HG02763 (cell line): ENCODE measurements around the gene PEAK3.
"Not testable (repeated sequence)": the region's sequence is repeated elsewhere in the genome, so short reads cannot be mapped to it uniquely, and the experiment has no call there.

ENCODE experiments used
- ATAC-seq: cut with Tn5 transposase; IDR thresholded peaks from one replicate; pipeline ENCODE4 v1.9.1; 2021; ENCODE audit warnings: mild to moderate bottlenecking, moderate library complexity; ENCODE audit not compliant: unreplicated experiment

PEAK3 gene

DNA sequence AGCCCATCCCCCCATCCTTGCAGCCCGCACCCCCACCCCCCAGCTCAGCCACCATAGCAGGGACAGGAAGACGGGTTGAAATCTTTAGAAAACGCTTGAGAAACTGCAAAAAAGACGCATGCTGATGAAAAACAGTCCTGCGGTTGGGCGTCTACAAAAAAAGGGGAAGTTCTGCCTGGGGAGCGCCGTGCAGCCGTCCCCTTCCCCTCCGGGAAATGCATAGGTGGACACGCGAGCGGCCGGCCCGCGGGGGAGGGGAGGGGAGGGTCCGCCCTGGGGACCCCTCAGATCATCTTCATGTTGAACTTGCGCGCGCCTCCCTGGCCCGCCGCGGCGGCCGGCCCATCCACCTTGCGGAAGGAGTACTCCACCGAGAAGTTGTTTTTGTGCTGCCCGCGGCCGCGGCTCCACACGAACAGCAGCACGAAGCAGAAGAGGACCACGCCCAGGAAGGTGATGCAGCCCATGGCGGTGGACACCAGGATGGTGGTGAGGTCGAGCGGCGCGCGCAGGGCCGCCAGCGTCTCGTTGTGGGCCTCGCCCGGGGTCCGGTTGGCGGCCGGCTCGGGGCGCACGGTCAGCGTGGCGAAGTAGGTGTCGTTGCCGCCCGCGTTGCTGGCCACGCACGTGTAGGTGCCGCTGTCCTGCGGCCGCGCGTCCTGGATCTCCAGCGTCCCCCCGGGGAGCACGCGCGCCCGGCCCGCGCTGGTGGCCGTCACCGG, 7.9 kb upstream of the PEAK3 start:
- no peak for ATAC-seq

DNA sequence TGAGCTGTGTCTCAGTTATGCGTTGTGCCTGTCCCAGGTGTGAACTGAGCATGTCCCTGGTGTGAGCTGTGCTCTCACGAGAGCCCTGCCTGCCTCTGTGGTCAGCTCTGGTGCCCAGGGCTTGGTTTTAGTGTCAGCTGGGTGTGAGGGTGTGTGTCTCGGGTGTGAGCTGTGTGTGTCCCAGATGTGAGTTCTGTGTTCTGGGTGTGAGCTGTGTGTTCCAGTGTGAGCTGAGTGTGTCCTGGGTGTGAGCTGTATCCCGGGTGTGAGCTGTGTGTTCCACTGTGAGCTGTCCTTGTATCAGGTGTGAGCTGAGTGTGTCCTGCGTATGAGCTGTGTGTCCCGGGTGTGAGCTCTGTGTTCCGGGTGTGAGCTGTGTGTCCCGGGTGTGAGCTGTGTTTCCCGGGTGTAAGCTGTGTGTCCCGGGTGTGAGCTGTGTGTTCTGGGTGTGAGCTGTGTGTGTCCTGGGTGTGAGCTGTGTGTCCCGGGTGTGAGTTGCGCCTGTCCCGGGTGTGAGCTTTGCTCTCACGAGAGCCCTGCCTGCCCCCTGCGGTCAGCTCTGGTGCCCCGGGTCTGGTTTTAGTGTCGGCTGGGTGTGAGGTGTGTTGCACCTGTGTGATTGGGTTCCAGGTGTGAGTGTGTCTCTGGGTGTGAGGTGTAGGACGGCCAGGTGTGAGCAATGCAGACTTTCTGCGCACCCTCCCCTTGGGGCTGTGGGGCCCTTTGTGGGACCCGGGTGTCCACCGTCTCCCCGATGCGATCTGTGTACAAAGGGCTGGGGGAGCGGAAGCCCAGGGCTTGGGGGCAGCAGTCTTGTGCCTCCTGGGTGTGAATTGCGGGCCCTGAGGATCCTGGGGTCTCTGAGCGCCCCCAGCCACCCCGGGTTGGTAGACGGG, 7.1 kb upstream of the PEAK3 start:
- no peak for ATAC-seq

DNA sequence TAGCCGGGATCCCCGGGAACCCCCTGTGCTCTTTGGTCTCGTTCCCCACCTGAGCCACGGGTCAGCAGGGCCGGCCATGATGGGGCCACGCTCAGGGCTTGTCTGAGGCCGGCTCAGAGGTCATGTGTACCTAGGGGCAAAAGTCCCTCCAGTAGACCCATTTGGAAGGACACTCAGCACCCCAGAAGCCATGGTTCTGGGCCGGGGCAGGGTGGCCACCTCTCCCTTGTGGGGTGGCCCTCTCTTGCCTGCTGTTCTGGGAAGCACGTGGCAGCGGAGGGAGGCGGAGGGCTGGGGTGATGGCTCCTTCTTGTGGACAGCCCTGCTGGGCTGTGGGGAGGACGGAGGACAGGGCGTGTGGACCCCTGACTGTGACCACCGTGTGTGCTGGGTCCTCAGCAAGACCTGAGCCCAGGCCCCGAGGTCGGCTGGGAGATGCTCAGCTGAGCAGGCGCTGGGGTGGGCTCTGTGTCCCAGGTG, 6.4 kb upstream of the PEAK3 start:
- ATAC-seq, result no peak

DNA sequence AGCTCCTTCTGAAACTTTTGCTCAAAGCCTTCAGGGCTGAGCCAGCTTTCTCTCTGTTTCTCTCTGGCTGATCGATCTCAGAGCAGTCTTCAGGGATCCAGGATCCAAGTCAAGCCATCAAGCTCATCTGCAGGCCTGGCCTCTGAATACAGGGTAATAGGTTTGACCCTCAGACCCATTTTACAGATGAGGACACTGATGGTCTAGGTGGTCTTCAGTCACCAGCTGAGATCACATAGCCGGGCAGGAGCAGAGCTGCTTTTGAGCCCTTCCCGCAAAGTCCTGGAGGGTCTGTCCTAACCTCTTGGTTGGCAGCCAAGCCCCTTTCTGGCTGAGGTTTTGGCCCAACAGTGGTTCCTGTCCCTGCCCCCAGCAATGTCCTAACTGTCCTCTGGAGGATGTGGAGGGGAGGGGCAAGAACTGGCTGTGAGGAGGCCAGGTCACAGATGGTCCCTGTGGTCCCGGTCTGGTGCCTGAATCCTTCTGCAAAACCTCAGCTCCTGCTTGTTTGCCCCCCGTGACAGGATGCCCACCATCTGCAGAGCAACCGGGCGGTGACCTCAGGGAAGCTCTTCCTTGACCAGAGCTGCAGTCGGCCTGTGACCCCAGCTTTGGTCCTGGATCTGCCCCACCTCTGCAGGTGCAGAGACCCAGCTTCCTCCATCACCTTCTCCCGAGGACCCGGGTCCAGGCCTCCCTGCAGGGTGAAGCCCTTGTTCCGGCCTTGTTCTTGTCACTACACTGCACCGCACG, 5.8 kb upstream of the PEAK3 start:
- ATAC-seq, result no peak

DNA sequence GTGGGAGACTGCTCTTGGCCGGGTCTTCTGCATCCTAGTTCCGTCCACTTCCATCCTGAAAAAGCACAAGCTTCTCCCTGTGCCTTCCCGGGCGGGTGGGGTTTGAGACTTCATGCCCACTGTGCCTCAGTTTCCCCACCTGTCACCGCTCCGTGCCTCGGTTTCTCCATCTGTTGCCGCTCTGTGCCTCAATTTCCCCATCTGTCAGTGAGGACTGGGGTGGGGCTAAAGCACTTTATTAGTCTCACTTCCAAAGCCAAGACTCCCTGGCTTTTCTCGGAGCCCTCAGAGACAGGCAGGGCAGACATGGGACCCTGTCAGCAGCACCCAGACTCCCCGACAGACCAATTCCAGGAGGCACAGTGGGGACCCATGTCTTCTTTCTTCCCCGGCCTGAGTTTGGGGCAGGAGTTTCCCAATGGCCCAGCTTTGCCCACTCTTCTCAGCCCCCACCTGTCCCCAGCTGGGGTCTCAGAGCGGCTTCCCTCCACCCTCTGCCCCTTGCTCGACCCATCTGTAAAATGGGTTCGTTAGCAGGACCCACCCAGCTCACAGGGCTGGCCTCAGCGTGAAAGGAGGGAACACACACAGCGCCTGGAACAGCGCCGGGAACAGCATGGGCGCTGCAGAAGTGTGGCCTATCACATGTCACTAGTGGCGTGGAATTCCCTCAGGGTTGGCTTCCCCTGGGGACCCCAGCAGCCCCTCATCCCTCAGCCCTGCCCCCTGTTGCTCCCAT, 4.6 kb upstream of the PEAK3 start:
- ATAC-seq, result no peak

DNA sequence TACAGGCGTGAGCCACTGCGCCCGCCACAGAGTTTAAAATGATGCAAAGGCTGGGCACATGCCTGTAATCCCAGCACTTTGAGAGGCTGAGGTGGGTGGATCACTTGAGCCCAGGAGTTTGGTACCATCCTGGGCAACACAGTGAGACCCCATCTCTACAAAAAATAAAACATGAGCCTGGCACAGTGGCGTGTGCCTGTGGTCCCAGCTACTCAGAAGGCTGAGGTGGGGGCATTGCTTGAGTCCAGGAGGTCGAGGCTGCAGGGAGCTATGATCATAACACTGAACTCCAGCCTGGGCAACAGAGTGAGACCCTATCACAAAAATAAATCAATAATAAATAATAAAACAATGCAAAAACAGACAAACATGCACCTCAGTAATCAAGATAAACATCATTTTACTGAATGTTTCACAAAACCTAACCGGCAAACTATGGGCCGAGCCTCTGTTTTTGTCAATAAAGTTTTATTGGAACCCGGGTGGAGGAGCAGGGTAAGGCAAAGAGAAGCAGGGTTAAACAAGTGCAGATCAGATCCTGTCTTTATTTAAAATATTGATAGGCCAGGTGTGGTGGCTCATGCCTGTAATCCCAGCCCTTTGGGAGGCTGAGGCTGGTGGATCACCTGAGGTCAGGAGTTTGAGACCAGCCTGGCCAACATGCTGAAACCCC, 2.0 kb upstream of the PEAK3 start:
- no peak for ATAC-seq

DNA sequence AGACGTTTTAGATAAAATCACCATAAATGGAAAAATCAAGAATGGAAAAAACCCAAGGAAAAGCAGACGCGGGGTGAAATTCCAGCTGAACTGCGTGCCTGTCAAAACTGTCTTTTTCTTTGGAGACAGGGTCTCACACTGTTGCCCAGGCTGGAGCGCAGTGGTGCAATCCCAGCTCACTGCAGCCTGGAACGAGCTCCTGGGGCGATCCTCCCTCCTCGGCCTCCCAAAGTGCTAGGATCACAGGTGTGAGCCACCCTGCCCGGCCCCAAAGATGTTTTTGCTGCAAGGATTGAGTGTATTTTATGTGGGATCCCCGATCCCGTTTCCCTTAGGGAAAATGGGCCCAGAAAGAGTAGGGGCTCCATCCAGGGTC, 875 bp upstream of the PEAK3 start:
- ATAC-seq, result no peak

DNA sequence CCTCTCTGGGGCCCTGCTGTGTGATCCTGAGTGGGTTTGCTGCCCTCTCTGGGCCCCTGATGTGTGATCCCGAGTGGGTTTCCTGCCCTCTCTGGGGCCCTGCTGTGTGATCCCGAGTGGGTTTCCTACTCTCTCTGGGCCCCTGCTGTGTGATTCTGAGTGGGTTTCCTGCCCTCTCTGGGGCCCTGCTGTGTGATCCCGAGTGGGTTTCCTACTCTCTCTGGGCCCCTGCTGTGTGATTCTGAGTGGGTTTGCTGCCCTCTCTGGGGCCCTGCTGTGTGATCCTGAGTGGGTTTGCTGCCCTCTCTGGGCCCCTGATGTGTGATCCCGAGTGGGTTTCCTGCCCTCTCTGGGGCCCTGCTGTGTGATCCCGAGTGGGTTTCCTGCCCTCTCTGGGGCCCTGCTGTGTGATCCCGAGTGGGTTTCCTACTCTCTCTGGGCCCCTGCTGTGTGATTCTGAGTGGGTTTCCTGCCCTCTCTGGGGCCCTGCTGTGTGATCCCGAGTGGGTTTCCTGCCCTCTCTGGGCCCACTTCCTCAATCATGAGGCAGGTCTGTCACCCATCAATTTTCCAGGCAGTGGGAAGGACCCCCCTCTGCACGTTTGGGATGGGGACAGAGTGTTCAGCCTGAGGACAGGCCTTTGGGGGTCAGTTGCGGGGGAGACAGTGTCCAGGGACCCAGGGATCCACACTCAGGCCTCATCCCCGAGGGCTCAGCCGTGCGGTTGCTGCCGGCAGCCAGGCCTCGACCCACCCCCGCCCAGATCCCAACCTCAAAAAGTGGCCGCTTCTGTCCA, 512 bp downstream of the PEAK3 start:
- ATAC-seq, result not testable (repeated sequence)

DNA sequence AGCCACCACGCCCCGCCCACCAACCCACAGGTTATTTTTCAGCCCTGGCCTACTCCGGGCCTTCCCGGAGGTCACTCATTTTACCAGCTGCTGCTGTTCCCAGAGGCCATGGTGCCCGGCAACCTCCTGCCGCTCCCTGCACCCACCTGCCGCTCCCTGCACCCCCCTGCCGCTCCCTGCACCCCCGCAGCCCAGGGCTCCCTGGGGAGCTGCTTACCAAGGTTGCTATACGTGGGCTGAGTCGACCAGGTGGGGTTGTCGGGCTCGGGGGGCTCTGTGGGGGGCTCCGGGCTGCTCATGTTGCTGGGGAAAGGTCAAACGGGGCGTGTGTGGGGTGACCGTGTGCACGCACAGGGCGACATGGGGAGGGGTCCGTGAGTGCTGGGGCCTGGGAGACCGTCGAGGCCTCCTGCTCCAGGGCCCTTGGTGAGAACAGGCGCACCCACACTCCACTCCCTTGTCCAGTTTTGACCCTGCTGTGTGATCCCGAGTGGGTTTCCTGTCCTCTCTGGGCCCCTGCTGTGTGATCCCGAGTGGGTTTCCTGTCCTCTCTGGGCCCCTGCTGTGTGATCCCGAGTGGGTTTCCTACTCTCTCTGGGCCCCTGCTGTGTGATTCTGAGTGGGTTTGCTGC, 1.2 kb downstream of the PEAK3 start:
- no peak for ATAC-seq

DNA sequence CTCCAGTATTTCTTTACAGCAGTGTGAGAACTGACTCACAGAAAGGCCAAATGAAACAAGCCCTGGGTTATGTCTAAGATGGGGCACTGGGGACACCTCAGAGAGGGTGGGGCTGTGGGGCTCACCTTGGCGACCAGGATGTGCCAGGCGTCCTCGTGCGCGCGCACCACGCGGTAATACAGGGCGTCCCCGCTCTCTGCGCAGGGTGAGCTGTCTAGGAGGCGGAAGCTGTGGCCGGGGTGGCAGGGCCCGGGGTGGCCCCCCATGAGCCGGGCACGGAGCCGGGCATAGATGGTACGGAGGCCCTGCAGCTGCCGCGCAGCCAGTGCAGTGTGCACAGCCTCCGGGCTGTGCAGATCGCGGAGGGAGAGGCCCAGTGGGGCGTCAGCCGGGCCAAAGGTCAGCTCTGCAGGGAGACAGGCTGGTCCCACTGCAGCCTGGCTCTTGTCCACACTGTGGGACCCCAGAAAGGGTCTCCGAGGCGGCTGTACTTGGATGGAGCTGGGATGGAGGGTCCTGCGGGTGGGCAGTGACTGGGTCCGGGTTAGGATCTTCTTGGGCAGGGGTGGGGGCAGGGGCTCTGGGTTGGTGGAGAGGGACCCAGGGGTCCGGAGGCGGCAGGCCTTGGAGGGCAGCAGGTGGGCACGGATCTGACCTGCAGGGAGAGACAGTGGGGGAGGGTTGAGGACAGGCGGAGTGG, 3.4 kb downstream of the PEAK3 start:
- no peak for ATAC-seq

DNA sequence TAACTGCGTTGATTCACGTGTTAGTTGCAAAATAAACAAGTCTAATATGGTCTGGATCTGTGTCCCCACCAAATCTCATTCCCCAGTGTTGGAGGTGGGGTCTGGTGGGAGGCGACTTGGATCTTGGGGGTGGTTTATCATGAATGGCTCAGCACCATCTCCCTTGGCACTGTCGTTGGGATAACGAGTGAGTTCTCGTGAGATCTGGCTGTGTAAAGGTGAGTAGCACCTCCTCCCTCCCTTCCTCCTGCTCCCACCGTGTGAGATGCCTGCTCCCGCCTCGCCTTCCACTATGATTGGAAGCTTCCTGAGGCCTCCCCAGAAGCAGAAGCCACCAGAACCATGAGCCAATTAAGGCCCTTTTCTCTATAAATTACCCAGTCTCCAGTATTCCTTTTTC, 4.8 kb downstream of the PEAK3 start:
- no peak for ATAC-seq

DNA sequence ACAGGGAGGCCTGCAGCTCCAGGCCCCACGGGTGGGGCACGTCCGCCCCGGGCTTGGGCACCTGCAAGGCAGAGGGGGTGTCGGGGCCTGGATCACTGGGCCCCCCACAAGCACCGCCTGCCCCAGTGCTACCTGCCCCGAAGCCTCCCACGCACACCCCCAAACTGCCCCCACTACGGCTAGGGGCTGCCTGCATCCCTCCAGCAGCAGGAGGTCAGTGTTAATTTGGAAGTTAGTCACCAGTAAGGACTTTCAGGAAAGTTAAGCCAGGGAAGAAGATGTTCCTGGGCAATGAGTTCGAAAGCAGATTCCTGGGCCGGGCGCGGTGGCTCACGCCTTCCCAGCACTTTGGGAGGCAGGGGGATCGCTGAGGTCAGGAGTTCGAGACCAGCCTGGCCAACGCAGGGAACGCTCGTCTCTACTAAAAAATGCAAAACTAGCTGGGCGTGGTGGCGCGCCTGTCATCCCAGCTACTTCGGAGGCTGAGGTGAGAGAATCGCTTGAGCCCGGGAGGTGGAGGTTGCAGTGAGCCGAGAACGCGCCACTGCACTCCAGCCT, 5.5 kb downstream of the PEAK3 start:
- ATAC-seq, result no peak

DNA sequence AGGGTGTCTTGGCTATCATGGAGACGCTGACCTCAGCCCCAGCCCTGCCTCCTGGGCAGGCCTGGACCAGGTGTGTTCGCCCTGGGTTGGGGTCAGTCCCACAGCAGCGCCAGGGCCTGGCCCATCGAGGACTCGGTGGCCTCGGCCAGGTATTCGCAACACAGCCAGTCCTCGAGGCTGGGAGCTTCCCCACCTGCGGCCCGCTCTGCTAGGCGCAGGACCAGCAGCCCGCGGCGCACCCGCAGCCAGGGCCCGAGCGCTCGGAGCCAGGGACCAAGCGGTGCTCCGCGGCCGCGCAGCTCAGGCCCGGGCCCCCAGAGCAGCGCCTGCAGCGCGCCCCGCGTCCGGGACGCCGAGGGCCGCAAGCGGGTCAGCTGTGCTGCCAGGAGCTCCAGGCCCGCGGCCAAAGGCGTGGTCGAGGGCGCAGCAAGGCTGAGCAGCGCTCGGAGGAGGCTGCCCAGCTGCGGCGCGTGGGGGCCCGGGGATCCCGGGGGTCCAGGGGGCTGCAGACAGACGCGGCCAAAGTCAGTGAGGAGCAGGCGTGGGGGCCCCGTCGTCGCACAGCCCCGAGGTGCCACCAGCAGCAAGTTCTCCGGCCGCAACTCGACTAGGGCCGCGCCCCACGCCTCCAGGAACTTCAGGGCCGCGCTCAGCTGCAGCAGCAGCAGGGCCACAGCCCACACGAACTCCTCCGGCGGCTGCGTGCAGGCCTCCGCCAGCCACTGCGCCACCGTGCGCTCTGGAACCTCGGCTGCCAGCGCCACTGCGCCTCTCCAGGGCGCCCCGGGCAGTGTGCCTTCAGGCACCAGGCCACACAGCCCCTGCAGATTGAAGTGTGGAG, 6.2 kb downstream of the PEAK3 start:
- no peak for ATAC-seq

DNA sequence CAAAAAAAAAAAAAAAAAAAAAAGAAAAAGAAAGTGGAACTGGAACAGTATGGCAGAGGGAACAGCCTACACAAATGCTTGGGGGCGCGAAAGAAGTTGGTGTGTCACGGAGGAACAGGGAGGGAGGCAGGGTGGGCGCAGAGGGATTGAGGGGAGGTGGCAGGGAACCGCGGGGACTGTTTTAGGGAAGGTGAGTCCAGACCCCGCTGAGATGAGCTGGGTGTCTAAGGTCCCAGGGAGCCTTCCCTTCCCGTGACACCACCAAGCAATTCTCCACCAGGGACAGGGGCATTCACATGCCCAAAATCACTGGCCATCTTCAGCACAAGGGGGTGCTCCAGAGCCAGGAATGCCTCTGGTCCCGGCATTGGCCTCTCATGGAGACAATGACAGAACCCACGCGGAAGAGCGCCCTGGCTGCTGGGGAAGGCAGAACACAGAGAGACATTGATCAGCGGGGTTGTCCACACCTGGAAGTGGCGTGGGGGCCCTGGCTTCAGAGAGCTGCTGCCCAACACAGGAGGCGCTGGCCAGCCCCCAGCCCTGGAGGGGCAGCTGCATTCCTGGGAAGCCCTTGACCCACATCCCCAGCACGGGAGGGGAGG, 6.9 kb downstream of the PEAK3 start:
- no peak for ATAC-seq

DNA sequence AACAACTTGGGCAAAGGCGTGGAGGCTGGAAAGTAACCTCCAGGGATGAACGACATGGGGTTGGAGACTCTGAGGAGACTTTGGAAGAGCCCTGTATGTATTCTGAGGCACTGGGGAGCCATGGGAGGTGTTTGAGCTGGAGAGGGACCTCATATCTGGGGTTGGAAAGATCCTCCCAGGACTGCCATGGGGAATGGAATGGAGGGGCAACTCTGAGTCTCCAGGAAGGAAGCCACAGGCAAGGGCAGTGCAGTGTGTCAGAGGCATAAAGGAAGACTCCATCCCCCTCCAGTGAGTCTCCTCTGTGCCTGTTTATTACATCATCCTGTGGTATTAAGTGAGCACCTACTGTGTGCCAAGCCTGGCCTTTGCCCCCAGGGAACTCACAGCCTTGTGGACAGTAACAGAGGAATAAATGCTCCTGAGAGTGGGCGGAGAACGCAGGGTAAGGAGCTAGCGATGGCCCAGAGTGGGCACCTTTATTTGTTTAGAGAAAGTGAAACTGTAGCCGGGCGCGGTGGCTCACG, 7.7 kb downstream of the PEAK3 start:
- no peak for ATAC-seq

DNA sequence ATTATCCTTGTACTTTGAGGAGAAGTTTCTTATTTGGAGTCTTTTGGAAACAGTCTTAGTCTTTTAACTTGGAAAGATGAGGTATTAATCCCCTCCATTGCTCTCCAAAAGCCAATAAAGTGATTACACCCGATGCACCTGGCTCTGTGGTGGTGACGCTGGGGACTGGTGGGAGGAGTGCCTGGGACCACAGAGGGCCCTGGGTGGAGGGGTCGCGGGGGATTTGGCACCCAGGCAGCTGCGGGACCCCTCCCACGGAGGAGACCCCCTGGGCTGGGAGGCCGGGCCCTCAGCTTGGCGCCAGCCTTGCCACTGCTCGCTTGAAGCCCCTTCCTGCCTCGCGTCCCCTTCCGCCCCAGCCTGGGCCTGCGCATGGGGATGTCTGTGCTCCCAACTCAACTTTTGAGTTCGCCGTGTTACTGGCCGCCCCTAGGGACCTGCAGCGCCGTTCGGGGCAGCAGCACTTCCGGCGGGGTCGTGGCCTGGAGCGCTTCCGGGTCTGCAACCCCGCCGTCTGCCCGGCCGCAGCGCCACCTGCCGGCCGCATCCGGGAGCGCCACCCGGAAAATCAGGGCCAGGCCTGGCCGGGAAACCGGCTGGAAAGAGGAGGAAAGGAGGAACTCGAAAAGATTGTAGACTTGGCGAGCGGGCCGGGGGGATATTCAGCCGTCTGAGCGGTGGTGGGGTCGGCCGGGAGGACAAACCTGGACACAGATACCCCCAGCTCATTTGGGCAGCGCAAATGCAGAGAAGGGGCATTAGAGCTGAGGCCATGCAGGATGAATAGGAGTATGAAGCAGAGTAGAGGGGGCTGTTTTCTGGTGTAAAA, 8.4 kb downstream of the PEAK3 start:
- no peak for ATAC-seq
